Measurements from ENCODE around the gene CTNNA3.
A peak's percentile ranks its signal among the peaks of the same experiment; 100 is the strongest.

CTNNA3 gene

GRCh38 chr10:66189271-66189670, 1506.7 kb downstream of the CTNNA3 start:
- no peak for DNase-seq

GRCh38 chr10:66187053-66187733, 1508.8 kb downstream of the CTNNA3 start:
- DNase-seq = no peak

- no peak for DNase-seq
Observed at GRCh38 chr10:66183028-66183427, 1513.0 kb downstream of the CTNNA3 start.

- DNase-seq = peak; percentile 30
Observed at GRCh38 chr10:66180581-66181318, 1515.2 kb downstream of the CTNNA3 start.

GRCh38 chr10:66180021-66180420, 1516.0 kb downstream of the CTNNA3 start:
- DNase-seq = no peak

- no peak for DNase-seq
Observed at GRCh38 chr10:66176772-66177171, 1519.2 kb downstream of the CTNNA3 start.

- no peak for DNase-seq
Observed at GRCh38 chr10:66167816-66168215, 1528.2 kb downstream of the CTNNA3 start.

- DNase-seq = no peak
Observed at GRCh38 chr10:66162560-66163143, 1533.3 kb downstream of the CTNNA3 start.

- DNase-seq = no peak
Observed at GRCh38 chr10:66151346-66151745, 1544.6 kb downstream of the CTNNA3 start.

- DNase-seq = no peak
Observed at GRCh38 chr10:66148312-66148711, 1547.7 kb downstream of the CTNNA3 start.

- no peak for DNase-seq
Observed at GRCh38 chr10:66144016-66144415, 1552.0 kb downstream of the CTNNA3 start.

GRCh38 chr10:66102756-66103155, 1593.2 kb downstream of the CTNNA3 start:
- DNase-seq = no peak

- DNase-seq = no peak
Observed at GRCh38 chr10:66098595-66099480, 1597.2 kb downstream of the CTNNA3 start.

GRCh38 chr10:66095610-66096009, 1600.4 kb downstream of the CTNNA3 start:
- DNase-seq = no peak

- no peak for DNase-seq
Observed at GRCh38 chr10:66085906-66086305, 1610.1 kb downstream of the CTNNA3 start.

- no peak for DNase-seq
Observed at GRCh38 chr10:66071907-66072306, 1624.1 kb downstream of the CTNNA3 start.

- DNase-seq = no peak
Observed at GRCh38 chr10:66058594-66058993, 1637.4 kb downstream of the CTNNA3 start.

- no peak for DNase-seq
Observed at GRCh38 chr10:66049335-66049734, 1646.7 kb downstream of the CTNNA3 start.

- DNase-seq = no peak
Observed at GRCh38 chr10:66045859-66046258, 1650.1 kb downstream of the CTNNA3 start.

- DNase-seq = no peak
Observed at GRCh38 chr10:66041771-66042170, 1654.2 kb downstream of the CTNNA3 start.

GRCh38 chr10:66038623-66039022, 1657.4 kb downstream of the CTNNA3 start:
- no peak for DNase-seq

GRCh38 chr10:66026321-66026720, 1669.7 kb downstream of the CTNNA3 start:
- no peak for DNase-seq

GRCh38 chr10:66025186-66025585, 1670.8 kb downstream of the CTNNA3 start:
- DNase-seq = no peak
